Measurements from ENCODE around the gene SMIM27. TPM values are rescaled to one million over a fixed set of nuclear protein-coding genes. Genes with fewer than 3 reads are reported as not detected.

Gene SMIM27
- total and polyA plus RNA-seq, 3 experiments from 2014 or later: 16.3 to 99.8 (median 18.1) TPM

Other genes starting within 250 kb of the SMIM27 start
- gene ACO1, start 167.7 kb upstream of the SMIM27 start, total RNA-seq: 10 to 100 TPM; 13.5 to 13.6 TPM
- gene ACO1, start 167.7 kb upstream of the SMIM27 start, polyA plus RNA-seq: 11.0 TPM
- gene RIGI, start 26.1 kb upstream of the SMIM27 start, total RNA-seq: 1 to 10 TPM; 5.9 to 6.5 TPM
- gene RIGI, start 26.1 kb upstream of the SMIM27 start, polyA plus RNA-seq: 20.0 TPM
- 10 to 100 TPM; 18.7 to 20.4 TPM for gene TOPORS, start 259 bp downstream of the SMIM27 start, total RNA-seq
- gene TOPORS, start 259 bp downstream of the SMIM27 start, polyA plus RNA-seq: 26.1 TPM
- 10 to 100 TPM; 52.3 to 65.6 TPM for gene NDUFB6, start 20.8 kb downstream of the SMIM27 start, total RNA-seq
- 68.4 TPM for gene NDUFB6, start 20.8 kb downstream of the SMIM27 start, polyA plus RNA-seq
- gene TAF1L, start 83.3 kb downstream of the SMIM27 start, total RNA-seq: not detected
- not detected for gene TAF1L, start 83.3 kb downstream of the SMIM27 start, polyA plus RNA-seq
- gene TMEM215, start 231.2 kb downstream of the SMIM27 start, total RNA-seq: not detected
- gene TMEM215, start 231.2 kb downstream of the SMIM27 start, polyA plus RNA-seq: not detected